Gastroesophageal sphincter (tissue), 3 donors: ENCODE results near the gene JDP2.

Experiments used
- POLR2A ChIP-seq, 2 donors: fragments of 450-650 bp; IDR thresholded peaks; one replicate each; pipeline ENCODE4 v1.6.1; 2017; ENCODE audit warnings: antibody characterized with exemption in 2 of 2, mild to moderate bottlenecking in 2 of 2, moderate library complexity in 1 of 2
- TF ChIP-seq, protein P1 (sequence below), 4 experiments: fragments of 200-600 bp in 2 of 4; fragments of 450-650 bp in 2 of 4; sonication (generic) in 1 of 4; IDR thresholded peaks; one replicate each; pipeline ENCODE4 v1.5.1; 2017 to 2019; ENCODE audit warnings: antibody characterized with exemption in 4 of 4, mild to moderate bottlenecking in 2 of 4, moderate library complexity in 2 of 4

DNA sequence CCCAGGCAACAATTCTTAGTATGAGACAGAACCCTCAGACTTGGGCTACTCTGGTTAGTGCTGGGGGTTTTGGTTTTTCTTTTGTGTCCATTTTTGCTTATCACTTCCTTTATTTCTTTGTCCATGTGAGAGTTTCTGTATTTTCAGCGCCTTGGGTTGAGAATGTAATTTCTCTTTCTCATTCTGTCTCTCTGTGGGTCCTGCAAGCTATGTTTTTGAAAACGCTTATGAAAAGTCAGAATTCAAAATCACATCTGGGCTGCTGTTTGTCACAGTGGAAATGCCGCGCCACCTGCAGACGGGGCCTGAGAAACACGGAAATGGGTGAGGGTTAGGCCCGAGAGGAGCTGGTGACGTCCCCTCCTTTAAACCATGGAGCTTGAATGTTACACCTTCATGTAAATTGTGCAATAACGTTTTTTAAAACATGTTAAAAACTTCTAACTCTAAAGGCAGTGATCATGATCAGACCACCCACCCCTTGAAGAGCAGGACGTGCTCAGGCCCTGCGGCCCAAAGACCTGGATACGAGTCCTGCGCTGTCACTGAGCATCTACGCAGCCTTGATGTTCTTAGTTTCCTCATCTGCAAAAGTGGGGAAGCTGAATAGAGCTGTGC lies 26.1 kb downstream of the JDP2 start:
- no peak for TF ChIP-seq POLR2A (IDR thresholded peaks at IDR 0.05)
- TF ChIP-seq, protein P1, sequence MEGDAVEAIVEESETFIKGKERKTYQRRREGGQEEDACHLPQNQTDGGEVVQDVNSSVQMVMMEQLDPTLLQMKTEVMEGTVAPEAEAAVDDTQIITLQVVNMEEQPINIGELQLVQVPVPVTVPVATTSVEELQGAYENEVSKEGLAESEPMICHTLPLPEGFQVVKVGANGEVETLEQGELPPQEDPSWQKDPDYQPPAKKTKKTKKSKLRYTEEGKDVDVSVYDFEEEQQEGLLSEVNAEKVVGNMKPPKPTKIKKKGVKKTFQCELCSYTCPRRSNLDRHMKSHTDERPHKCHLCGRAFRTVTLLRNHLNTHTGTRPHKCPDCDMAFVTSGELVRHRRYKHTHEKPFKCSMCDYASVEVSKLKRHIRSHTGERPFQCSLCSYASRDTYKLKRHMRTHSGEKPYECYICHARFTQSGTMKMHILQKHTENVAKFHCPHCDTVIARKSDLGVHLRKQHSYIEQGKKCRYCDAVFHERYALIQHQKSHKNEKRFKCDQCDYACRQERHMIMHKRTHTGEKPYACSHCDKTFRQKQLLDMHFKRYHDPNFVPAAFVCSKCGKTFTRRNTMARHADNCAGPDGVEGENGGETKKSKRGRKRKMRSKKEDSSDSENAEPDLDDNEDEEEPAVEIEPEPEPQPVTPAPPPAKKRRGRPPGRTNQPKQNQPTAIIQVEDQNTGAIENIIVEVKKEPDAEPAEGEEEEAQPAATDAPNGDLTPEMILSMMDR (IDR thresholded peaks at IDR 0.05) = no peak
